Retinal pigment epithelial cell (primary cell): Measurements from ENCODE around the gene FBXO38.
A peak's percentile ranks its signal among the peaks of the same experiment; 100 is the strongest.

Source experiments
- DNase-seq: peaks from one replicate; pipeline ENCODE4 v3.0.0-alpha.2; 2010; ENCODE audit warnings: low read depth
- H3K4me3 ChIP-seq: 2 replicates; pipeline ENCODE4 v1.5.1; 2011; ENCODE audit warnings: mild to moderate bottlenecking, low read length, control low read depth, moderate library complexity
- TF ChIP-seq, protein P1 (sequence below): conservative IDR thresholded peaks from 2 replicates; pipeline ENCODE4 v1.5.1; 2011; ENCODE audit warnings: low read depth, low read length, control low read depth, inconsistent platforms

Gene FBXO38

DNA sequence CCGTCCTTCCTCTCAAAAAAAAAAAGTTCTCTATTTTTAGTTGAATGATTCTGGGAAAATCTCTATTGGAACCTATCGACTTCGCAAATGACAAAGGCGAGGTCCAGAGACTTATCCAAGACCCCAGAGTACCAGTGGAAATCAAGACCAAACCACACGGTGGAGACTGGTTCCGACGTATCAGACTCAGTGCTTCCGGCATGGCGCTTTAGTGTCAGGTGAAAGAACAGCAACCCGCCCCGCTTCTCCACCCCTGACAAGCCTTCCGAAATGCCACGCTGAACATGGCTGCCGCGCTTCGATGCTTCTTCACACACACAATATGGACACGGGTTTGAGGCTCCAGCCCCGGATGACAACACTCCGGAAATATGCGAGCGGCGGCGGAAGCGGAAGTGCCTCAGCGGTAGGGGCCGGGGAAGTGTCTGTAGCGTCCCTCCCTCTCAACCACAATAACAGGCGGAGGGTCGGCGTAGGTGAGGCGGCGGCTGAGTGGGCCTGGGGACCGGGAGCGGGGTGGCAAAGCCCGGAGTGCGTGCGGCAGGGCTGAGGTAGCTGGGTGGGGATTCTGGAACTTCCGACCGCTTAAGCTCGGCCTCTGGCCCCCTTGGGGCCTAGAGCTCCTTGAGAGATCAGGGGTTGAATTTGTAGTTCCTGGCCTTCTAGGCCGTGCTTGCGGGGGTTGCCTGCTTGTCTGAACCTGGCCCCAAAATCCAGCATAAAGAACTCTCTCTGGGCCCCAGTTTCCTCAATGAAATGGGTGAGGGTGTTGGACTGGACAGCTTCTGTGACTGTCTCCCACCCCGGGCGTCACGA, at the start of gene FBXO38:
Gene FBXO38, plus strand, starts transcription at position 395 of the 816 bp plus-strand sequence. CDS start 10,819 bp downstream, outside the sequence.
- peak; percentile 87 for DNase-seq
- peak within 1 kb of the TSS; percentile 86 for H3K4me3 ChIP-seq
- TF ChIP-seq, protein P1, sequence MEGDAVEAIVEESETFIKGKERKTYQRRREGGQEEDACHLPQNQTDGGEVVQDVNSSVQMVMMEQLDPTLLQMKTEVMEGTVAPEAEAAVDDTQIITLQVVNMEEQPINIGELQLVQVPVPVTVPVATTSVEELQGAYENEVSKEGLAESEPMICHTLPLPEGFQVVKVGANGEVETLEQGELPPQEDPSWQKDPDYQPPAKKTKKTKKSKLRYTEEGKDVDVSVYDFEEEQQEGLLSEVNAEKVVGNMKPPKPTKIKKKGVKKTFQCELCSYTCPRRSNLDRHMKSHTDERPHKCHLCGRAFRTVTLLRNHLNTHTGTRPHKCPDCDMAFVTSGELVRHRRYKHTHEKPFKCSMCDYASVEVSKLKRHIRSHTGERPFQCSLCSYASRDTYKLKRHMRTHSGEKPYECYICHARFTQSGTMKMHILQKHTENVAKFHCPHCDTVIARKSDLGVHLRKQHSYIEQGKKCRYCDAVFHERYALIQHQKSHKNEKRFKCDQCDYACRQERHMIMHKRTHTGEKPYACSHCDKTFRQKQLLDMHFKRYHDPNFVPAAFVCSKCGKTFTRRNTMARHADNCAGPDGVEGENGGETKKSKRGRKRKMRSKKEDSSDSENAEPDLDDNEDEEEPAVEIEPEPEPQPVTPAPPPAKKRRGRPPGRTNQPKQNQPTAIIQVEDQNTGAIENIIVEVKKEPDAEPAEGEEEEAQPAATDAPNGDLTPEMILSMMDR = no peak

GRCh38 chr5:148335259-148335658, 48.5 kb upstream of the FBXO38 start, which contains the start of gene SPINK9:
TSS of gene SPINK9 (plus strand) at chr5:148335559. CDS start at chr5:148335614, 55 bp downstream.
- DNase-seq = no peak
- H3K4me3 ChIP-seq = no peak within 1 kb of the TSS
- TF ChIP-seq, protein P1 = no peak

DNA sequence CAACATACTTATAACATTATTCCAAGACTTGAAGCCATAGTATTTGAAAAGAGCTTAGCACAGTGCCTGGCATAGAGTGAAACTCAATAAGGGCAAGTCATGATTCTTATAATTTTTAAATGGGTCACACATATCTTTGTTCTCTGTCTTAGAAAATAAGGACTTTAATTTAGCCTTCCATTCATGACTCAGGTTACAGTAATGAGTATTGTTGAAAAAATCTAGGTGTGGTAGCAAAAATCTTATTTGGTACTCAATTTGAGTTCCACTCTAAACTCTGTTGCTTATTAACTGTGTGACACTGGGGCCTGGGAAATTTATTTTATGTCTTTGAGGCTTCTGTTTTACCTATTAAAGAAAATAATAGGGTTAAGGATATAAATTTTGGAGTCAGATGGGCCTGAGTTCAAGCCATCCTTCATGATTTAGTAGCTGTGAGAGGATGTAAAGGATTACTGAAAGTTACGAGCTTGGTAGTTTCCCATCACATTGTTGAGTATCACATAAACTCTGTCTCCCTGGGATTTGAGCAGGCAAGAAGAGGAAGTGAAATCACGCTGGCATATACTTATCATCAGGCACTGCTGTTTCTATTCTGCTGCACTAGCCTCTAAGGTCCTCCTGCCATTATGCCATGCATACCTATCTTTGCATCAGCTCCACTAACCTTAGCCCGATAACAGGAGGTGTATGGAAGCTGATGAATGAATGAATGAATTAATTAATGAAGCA, 46.9 kb upstream of the FBXO38 start:
- no peak overlapping the region for H3K4me3 ChIP-seq
- TF ChIP-seq, protein P1 = no peak
- DNase-seq = no peak

GRCh38 chr5:148342371-148343045, 41.2 kb upstream of the FBXO38 start:
- TF ChIP-seq, protein P1 = no peak
- DNase-seq = no peak
- no peak overlapping the region for H3K4me3 ChIP-seq

- TF ChIP-seq, protein P1 = no peak
- H3K4me3 ChIP-seq = no peak overlapping the region
Measured at GRCh38 chr5:148343046-148343407, 40.7 kb upstream of the FBXO38 start.

GRCh38 chr5:148343603-148344487, 39.9 kb upstream of the FBXO38 start:
- TF ChIP-seq, protein P1 = no peak
- no peak for DNase-seq
- no peak overlapping the region for H3K4me3 ChIP-seq

More at GRCh38 chr5:148343046-148343407, 40.7 kb upstream of the FBXO38 start:
- DNase-seq = no peak
